Fibroblast of skin of abdomen (primary cell): ENCODE measurements around the gene STARD3NL. TPM values are rescaled to one million over a fixed set of nuclear protein-coding genes. Genes with fewer than 3 reads are reported as not detected.
"Not testable (repeated sequence)": the region's sequence is repeated elsewhere in the genome, so short reads cannot be mapped to it uniquely, and the experiment has no call there.

Experiments
- DNase-seq: peaks from one replicate; pipeline ENCODE4 v3.0.0-alpha.2; 2013
- polyA plus RNA-seq, 2 experiments: library from polyadenylated mRNA; unstranded; fragments of 120-200 nt; gene quantifications; one replicate each; pipeline ENCODE4 v1.2.1, GENCODE V29; 2013; ENCODE audit not compliant: insufficient read length in 2 of 2

The STARD3NL gene, protein sequence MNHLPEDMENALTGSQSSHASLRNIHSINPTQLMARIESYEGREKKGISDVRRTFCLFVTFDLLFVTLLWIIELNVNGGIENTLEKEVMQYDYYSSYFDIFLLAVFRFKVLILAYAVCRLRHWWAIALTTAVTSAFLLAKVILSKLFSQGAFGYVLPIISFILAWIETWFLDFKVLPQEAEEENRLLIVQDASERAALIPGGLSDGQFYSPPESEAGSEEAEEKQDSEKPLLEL
- polyA plus RNA-seq (2013, experiment 1 of 2; ENCODE audit: insufficient read length), result 40.5 TPM
- 42.5 TPM for polyA plus RNA-seq (2013, experiment 2 of 2; ENCODE audit: insufficient read length)

DNA sequence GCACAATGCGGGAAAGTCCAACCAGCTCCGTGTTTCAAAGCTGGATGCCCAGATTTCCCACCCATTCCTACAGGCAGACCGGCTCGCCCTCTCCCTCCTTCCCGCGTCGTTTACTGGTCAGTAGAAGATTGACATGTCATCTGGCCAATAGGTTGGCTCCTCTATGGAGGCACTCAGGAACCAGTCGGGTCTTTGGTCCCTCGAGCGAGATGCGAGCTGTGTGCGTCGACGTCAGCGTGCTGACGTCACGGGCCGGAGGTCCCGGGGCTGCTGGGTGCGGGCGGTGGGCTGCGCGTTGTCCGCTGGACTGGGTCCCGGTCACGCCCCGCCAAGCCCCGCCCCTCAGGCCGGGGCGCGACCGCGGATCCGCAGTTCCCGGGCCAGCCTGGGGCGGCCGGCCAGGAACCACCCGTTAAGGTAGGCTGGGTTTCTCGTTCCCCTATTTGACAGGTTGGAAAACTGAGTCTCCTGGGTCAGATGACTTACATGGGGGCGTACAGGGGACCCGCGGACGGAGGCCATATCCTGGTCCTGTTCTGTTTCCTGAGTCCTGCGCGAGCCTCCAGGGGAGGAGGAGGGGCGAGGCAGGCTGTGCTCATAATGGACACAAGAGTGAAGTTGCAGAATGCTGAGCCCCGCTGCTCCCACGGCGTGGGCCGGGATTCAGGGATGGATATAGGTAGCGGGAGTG is at the start of gene STARD3NL:
TSS of gene STARD3NL (plus strand) at position 242 of the 691 bp plus-strand sequence. CDS start 29,260 bp downstream, outside the sequence.
- peak; percentile 100 for DNase-seq

DNA sequence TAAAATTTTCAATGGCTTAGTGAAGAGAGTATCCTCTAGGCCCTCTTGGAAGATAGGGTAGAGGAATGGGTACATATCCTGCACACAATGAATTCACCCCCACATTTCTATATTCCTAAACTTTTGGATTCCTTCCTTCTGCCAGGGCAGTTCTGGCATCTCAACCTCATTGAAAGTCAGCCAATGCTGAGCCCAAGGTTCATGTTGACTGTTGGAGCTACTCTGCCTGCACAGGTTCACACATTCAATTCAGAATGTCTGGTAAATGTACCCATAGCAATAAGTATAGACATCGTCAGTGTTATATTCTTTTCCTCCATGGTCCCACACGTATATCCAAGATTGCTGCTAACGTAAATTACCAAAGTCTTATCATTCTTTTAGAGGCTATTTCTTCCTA is 48.9 kb upstream of the STARD3NL start:
- no peak for DNase-seq

DNA sequence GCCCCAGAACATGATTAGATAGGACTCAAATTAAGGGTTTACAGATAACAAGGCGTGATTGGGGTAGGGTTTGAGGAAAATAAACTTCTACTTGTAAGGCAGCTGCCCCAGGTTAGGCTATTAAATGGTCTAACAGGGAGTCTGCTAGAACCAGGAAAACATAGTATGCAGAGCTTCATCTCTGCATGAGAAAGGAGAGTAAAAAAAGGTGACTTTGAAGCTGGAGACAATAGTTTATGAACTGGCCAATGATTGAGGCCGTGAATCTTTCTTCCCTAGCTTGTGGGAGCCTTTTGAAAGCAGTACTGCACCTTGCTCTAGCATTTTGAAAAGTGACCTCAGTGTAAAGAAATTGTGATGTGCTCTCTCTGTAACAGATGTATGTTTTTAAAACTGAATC is 48.5 kb upstream of the STARD3NL start:
- DNase-seq, result no peak

DNA sequence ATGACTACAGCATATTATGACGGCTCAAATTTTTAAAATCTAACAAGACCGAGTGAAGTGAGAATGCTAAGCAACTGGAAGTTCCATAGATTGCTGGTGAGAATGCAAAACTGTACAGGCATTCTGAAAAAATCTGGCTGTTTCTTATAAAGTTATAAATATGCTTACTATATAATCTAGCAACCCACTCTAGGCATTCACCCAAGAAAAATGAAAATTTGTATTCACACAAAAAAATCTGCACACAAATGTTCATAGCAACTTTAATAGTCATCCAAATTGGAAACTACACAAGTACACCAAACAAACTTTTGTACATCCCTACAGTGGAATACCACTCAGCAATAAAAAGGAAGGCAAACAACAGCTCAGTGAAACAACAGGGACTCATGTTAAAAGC is 39.9 kb upstream of the STARD3NL start:
- no peak for DNase-seq

DNA sequence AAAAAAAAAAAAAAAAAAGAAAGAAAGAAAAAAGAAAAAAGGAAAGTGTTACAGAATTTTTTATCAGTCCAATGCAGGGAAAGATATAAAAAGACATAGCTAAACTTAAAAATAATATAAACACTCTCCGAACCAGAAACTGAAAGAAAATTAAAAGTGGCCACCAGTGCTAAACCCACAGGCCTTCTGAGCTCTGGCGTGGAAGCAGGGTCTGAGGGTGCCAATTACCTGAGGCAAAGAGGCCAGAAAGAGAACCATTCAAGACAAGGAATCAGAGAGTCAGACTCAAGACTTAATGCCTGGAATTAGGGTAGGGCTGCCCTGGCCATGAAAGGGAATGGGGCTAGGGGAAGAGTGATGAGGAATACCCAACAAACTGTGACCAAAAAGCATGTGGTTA is 36.9 kb upstream of the STARD3NL start:
- no peak for DNase-seq

DNA sequence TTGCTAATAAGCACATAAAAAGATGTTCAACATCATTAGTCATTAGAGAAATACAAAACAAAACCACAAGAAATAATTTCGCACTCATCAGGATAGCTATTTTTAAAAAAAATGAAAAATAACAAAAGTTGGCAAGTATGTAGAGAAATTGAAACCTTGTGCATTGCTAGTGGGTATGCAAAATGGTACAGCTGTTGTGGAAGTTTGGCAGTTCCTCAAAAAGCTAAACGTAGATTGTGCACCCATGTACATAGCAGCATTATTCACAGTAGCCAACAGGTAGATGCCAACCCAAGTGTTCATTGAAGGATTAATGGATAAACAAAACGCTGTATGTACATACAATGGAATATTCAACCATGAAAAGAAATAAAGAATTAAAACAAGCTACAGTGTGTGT is 35.3 kb upstream of the STARD3NL start:
- DNase-seq, result no peak

DNA sequence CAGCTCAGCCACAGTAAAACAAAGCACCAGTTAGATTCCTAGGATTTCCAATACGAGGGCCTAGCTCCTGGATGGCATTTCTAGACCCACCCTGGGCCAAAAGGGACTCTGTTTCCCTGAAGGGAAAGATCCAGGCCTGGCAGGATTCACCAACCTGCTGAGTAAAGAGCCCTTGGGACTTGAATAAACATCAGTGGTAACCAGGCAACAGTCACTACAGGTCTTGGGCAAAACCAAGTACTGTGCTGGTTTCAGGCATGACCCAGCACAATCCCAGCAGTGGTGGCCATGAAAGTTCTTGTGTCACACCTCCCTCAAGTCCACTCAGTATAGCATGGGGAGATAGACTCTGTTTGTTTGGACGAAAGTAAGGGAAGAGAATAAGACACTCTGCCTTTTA is 31.0 kb upstream of the STARD3NL start:
- DNase-seq, result no peak

DNA sequence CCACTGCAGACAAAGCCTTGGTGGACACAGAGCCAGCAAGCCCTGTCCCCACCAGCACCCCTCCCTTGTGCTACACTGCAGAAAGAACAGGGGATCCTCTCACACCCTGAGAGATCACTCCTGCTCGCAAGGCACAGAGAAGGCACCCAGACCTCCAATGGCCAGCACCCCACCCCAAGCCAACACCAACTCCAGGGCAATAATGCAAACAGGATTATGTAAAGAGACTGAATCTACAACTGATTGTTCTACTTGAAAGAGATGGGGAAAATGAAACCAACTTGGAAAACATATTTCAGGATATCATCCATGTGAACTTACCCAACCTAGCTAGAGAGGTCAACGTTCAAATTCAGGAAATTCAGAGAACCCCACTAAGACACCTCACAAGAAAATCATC is 26.5 kb upstream of the STARD3NL start:
- DNase-seq, result no peak

DNA sequence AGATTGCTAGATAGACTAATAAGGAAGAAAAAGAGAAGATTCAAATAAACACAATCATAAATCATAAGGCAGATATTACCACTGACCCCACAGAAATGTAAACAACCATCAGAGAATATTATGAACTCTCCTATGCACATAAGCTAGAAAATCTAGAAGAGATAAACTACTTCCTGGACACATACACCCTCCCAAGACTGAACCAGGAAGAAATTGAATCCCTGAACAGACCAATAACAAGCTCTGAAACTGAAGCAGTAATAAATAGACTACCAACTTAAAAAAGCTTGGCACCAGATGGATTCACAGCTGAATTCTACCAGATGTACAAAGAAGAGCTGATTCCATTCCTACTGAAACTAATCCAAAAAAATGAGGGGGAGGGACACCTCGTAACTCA is 24.5 kb upstream of the STARD3NL start:
- DNase-seq, result no peak

DNA sequence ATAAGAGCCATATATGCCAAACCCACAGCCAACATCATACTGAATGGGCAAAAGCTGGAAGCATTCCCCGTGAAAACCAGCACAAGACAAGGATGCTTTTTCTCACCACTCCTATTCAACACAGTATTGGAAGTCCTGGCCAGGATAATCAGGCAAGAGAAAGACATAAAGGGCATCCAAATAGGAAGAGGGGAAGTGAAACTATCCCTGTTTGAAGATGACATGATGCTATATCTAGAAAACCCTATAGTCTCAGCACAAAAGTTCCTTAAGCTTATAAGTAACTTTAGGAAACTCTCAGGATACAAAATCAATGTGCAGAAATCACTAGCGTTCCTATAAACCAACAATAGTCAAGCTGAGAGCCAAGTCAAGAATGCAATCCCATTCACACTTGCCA is 23.8 kb upstream of the STARD3NL start:
- no peak for DNase-seq

DNA sequence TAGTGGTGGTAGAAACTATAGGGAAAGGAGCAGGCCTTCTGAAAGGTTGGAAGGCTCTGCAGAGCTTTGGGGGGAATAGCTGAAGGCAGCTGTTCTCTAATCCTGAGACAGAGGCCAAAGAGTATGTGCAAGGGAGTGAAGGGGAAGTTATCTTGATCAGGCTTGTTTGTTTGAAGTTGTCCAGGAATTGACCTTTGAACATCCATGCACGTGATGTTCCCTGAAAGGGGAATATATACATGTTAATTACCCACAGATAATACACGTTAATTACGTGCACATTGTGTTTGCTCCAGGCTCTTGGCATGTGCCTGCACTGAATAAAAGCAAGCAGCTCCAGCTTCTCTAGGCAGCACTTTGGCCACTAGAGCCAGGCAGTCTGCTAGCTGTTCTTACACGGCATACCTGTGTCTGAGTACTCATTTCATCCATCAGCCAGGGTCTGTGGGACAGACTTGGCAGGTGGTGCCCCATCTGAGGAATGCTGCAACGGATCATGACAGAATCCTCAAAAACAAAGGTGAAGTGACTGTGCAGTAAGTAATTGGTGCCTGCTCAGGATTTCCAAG is 18.0 kb upstream of the STARD3NL start:
- DNase-seq, result no peak

DNA sequence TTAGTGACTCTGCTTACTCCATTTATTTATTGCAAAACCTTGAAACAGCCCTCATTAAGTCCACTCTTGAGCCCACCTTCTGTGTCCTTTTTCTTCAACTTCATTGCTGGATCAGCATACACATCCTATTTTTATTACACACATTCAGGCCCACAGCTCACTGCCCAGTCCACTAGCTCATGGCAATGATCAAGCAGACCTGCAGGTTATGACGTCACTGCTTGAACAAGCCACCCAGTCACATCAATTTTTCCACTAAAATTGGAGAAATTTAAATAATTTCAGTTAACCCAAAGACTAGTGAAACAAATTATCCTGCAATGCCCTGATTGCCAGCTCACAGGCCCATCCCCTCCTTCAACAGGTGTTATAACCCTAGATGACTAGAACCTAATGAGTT is 16.0 kb upstream of the STARD3NL start:
- no peak for DNase-seq

DNA sequence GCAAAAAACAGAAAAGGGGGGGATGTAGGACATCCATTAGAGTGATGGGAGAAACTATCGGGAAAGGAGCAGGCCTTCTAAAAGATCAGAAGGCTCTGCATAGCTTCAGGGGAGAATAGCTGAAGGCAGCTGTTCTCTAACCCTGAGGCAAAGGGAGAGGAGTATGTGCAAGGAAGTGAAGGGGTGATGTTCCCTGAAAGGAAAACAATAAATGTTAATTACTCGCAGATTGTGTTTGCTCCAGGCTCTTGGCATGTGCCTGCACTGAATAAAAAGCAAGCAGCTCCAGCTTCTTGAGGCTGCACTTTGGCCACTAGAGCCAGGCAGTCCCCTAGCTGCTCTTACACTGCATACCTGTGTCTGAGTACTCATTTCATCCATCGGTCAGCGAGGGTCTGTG is 14.4 kb upstream of the STARD3NL start:
- DNase-seq, result no peak

DNA sequence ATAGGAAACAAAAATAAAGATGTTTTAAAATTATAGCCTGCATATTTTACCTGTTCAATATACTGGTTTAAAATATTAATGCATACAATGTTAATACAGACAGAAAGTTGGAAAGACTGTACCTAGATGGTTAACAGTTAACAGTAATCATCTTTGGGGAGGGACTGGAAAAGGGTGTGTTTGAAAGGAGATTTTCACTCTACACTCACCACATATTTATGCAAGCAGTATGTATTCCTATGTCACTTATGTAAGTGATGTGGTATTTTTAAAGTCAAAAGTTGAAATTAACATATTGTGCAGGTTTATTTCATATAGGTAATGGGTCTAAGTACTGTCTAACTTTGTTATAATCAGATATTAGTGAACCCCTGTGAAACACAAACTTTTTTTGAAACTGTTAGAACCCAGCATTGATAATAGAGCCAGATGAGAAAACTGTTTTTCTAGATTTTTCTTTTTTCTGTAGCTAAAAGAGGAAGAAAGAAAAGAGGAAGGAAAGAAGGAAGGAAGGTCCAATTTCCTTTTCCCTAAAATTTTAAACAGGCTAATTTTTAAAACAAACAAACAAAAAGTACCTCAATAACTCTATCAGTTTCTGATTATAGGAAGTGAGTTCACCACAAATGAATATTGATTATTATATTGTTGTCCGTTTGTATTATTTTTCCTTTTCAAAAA is 9.0 kb upstream of the STARD3NL start:
- DNase-seq, result no peak

DNA sequence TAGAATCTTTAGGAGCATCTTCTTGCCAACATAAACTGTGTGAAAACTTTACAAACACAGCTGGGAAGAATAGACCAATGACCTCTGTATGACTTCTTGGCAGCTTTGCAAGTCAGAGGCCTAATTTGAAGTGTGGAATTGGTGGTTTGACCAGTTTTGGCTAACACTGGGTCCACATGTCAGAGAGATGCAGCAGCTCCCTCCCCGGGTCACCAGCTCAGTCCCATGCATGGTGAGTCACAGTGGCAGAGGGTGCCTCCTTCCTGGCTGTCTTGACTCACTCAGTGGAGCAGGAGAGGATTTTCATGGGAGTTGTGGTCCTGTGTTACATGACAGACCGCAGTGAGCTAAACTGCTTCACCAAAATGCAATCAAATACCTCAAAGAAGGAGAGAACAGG is 8.2 kb upstream of the STARD3NL start:
- DNase-seq, result peak; percentile 52

DNA sequence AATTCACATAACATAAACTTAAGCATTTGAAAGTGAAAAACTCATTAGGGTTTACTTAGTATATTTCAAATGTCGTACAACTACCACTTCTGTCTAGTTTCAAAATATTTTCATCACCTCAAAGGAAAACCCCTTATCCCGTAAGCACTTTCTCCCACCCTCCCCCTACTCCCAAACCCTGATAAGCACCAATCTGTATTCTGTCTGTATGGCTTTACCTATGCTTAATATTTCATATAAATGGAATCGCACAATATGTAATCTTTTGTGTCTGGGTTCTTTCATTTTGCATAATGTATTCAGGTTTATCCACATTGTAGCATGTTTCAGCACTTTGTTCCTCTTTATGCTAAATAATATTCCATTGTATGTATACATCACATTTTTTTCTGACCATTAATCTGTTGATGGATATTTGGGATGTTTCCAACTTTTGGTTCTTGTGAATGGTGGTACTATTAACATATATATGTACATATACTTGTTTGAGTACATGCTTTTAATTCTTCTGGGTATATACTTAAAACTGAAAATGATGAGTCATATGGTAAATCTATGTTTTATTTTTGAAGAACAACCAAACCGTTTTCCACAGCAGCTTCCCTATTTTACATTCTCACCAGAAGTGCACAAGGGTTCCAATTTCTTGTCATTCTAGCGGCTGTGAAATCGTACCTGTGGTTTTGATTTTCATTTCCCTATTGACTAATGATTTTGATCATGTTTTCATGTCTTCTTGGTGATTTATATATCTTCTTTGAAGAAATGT is 6.2 kb upstream of the STARD3NL start:
- no peak for DNase-seq

DNA sequence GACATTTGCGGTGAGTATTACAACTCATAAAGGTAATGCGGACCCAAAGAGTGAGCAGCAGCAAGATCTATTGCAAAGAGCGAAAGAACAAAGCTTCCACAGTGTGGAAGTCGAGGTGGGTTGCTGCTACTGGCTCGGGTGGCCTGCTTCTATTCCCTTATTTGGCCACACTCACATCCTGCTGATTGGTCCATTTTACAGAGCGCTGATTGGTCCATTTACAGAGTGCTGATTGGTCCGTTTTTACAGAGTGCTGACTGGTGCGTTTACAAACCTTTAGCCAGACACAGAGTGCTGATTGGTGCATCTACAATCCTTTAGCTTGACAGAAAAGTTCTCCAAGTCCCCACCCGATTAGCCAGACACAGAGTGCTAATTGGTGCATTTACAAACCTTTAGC is 2.5 kb upstream of the STARD3NL start:
- DNase-seq, result not testable (repeated sequence)

DNA sequence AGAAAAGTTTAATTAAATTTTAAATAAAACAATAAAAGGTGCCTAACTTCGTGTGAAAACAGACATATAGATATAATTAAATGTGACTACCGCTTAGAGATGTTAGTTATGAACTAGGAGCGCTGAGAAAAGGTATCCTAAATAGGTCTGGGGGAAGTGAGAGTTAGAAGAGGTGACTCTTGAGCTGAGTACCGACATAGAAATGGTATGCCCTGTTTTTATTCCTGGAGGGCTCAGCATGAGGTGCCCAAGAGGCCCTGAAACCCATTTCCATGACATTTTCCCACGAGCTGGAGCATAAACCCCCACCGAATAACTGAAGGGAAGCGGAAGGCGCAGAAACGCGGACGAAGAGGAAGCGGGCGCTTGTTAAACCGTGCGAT is 433 bp upstream of the STARD3NL start:
- no peak for DNase-seq

DNA sequence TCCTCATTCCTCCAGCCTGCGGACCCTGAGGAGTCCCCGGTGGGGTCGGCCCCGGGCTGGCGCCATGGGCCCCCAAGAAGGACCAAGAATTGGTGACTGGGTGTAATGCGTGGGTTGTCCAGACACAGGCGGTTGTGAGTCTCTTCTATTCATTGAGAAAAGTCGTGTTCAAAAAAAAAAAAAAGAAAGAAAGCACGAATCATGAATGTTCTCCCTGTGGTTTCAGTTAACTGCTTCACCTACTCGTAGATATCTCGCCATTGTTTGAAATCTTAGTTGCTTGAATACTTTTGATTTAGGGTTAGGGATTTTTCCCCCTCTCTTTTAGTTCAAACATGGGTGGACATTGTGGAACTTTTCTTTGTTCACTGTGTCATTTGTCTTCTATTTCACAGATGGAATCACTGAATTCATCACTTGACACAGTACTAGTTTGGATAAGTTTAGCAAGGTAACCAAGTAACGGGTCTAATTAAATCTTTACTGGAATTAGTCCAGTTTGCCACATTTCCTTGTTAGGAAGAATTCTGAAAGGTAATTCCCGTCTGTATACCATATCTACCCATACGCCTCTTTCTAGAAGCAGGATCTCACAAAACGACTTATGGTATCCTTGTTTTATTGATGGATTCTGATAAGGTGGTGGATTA is 775 bp downstream of the STARD3NL start:
- peak; percentile 40 for DNase-seq

DNA sequence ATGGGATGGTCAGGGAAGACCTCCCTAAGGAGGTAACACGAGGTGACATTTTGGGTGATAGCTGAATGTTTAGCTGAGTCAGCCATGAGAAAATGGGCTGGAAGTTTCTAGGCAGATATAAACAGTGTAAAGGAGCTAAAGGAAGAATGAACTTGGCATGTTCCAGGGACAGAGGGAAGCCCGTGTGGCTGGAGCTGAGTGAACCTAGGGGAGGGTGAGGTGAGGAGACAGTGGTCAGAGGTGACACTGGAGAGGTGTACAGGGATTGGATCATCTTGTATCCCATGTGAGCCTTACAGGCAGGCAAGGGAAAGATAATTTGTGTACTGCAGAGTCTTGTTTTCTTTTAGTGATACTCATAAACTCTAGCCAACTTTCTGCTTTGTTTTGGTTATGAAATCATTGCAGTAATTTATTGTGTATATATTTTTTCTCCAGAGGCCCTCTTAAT is 1.8 kb downstream of the STARD3NL start:
- DNase-seq, result no peak

DNA sequence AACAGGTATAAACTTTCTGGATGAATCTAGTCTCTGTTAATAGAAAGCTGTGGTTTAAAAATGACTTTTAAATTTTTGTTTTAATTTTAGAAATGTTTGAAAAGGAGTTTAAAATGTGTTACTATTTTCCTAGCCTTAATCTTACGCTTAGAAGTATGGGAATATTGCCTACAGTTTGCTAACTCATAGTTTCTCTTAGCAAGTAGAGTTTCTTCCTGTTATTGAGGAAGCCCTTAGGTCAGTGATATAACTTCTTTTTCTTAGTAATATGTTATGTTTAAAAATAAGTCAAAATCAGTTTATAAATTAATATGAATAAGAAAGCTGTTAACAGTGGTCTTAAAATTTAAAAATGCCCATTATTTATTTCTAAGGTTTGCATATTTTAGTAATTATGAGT is 3.1 kb downstream of the STARD3NL start:
- no peak for DNase-seq

DNA sequence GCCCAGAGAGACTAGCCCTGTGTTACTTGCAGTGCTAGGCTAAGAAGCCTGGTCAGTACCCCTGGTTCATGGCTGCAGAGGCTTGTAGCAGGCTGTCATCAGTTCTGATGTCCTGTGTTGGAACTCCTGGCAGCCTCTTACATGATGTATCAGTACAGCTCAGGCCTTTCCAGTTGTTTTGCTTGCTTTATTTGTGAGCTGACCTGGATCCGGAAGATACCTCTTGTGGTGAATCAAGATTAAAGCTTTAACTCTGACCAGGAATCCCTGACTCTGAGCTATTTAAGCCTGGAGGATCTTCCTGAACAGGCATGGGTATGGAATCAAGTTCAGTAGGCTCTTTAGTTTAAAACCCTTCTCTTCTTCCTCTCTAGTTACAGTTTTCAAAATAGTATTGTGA is 4.4 kb downstream of the STARD3NL start:
- no peak for DNase-seq
